Pancreas (tissue), 10 donors: ENCODE results near the gene SRBD1. TPM values are rescaled to one million over a fixed set of nuclear protein-coding genes. Genes with fewer than 3 reads are reported as not detected.
A peak's percentile ranks its signal among the peaks of the same experiment; 100 is the strongest.

Experiments used
- ATAC-seq, 4 donors: fragments of 200-7000 bp; cut with Tn5 transposase; one replicate each; pipeline versions ENCODE4 v1.8.0 to v1.9.1; 2020; ENCODE audit warnings: mild to moderate bottlenecking in 4 of 4, moderate library complexity in 4 of 4
- DNase-seq, 6 donors: peaks; one replicate each; pipeline ENCODE4 v3.0.0-alpha.2; 2020
- FAIRE-seq: peaks from 2 replicates; lab custom pipeline; 2012; peaks lifted over from hg19 to GRCh38; lab: Jason Lieb, UNC
- H3K27ac ChIP-seq, 4 donors: fragments of 200-600 bp; sonication (generic); 1 replicate in 3 of 4; 2 replicates in 1 of 4; pipeline versions ENCODE4 v1.5.0 to v1.8.0; 2020
- H3K27me3 ChIP-seq, 4 donors: fragments of 200-600 bp; one replicate each; pipeline ENCODE4 v1.8.0; 2021
- H3K36me3 ChIP-seq, 3 donors: fragments of 200-600 bp; sonication (generic) in 1 of 3; one replicate each; pipeline versions ENCODE4 v1.5.0 to v1.8.0; 2020 to 2021
- H3K4me1 ChIP-seq, 3 donors: fragments of 200-600 bp; one replicate each; pipeline ENCODE4 v1.8.0; 2021
- H3K4me3 ChIP-seq, 4 donors: fragments of 200-600 bp; sonication (generic) in 2 of 4; one replicate each; pipeline versions ENCODE4 v1.5.0 to v1.8.0; 2020 to 2021
- H3K9me3 ChIP-seq, 4 donors: fragments of 200-600 bp; one replicate each; pipeline ENCODE4 v1.8.0; 2021
- CTCF ChIP-seq, 4 donors: fragments of 200-600 bp; sonication (generic) in 3 of 4; IDR thresholded peaks; one replicate each; pipeline versions ENCODE4 v1.5.0 to v1.8.0; 2021; ENCODE audit warnings: antibody characterized with exemption in 4 of 4
- WGBS, 2 donors: extraction: QIAGEN DNeasy Blood & Tissue Kit; methylation state at CpG; one replicate each; pipeline ENCODE4 v1.1.7; 2013; 5-methylcytosine and 5-hydroxymethylcytosine counted together
- intact Hi-C, 3 donors: fragments of 100-400 bp; cut with DNase I; formaldehyde crosslinking; loops; one replicate each; pipeline versions ENCODE4 v1.11.1 to v1.14.2; 2022
- polyA plus RNA-seq, 2 donors: library from polyadenylated mRNA; stranded (reverse); fragments of 200-250 nt; gene quantifications; one replicate each; pipeline ENCODE4 v1.2.3, GENCODE V29; 2013
- total RNA-seq, 6 donors: library from RNA; stranded (reverse); fragmentation: NEBNext Ultra II Directional in 4 of 6; extraction: Animal tissue kit (Norgen Biotek cat#: 25700) in 4 of 6; gene quantifications; one replicate each; pipeline versions ENCODE4 v1.2.1 to v1.2.4, GENCODE V29; 2021 to 2023
- donor health status: healthy with polysubstance abuse.
- donor health status: DM: no; HTN: no; CAD: no; lungs with moderate emphysema.
- donor health status: DM: no; HTN: no; CAD: no.
- donor health status: control.
- donor health status: control.
- donor health status: Bipolar disorder and iron deficiency.
- donor health status: DM: yes; HTN: yes; CAD: no.
- donor health status: DM: no; HTN: no; CAD: no.
- donor health status: DM: no; HTN: no; CAD: no.
- donor health status: DM: yes; HTN: yes; CAD: no.

Gene SRBD1
- total and polyA plus RNA-seq, 8 donors, result 3.2 to 15.4 (median 11.6) TPM

GRCh38 chr2:45541450-45541849 lies 69.6 kb downstream of the SRBD1 start:
- FAIRE-seq, result no peak

GRCh38 chr2:45540942-45541341 lies 70.1 kb downstream of the SRBD1 start:
- no peak for TF ChIP-seq CTCF (IDR thresholded peaks at IDR 0.05)
- H3K4me3 ChIP-seq, result no peak overlapping the region
- no peaks in the 10 kb centered on the region for H3K4me1 ChIP-seq
- intact Hi-C loops, result no loop called here
- H3K9me3 ChIP-seq, result no peaks in the 10 kb centered on the region
- FAIRE-seq (no peak), DNase-seq (peak in 2 of 6 donors; percentile 43 to 53), ATAC-seq (no peak)
- WGBS, 2 donors, result 97 to 100% methylated on average over 8 of the region's 8 CpGs
- no peaks in the 10 kb centered on the region for H3K27me3 ChIP-seq
- peaks cover 0 to 26% (median 4%) of the 10 kb centered on the region in 3 donors for H3K36me3 ChIP-seq
- no peak overlapping the region for H3K27ac ChIP-seq

More at GRCh38 chr2:45541450-45541849, 69.6 kb downstream of the SRBD1 start:
- no peak for TF ChIP-seq CTCF (IDR thresholded peaks at IDR 0.05)
- intact Hi-C loops, result no loop called here
- no peaks in the 10 kb centered on the region for H3K27me3 ChIP-seq
- ATAC-seq (no peak), DNase-seq (peak in 1 of 6 donors; percentile 10)
- no peak overlapping the region for H3K4me3 ChIP-seq
- no peaks in the 10 kb centered on the region for H3K9me3 ChIP-seq
- peaks cover 1 to 30% (median 8%) of the 10 kb centered on the region in 3 donors for H3K36me3 ChIP-seq
- H3K27ac ChIP-seq, result no peak overlapping the region
- no peaks in the 10 kb centered on the region for H3K4me1 ChIP-seq
- 95 to 100% methylated on average over 2 of the region's 2 CpGs for WGBS, 2 donors

GRCh38 chr2:45533771-45534170 lies 77.3 kb downstream of the SRBD1 start:
- Histone ChIP-seq H3K27ac (no peak overlapping the region), H3K27me3 (no peaks in the 10 kb centered on the region), H3K4me3 (no peak overlapping the region), H3K9me3 (no peaks in the 10 kb centered on the region), H3K4me1 (no peaks in the 10 kb centered on the region), H3K36me3 (no peaks in the 10 kb centered on the region)
- ATAC-seq, result no peak
- no peak for DNase-seq
- no peak for FAIRE-seq
- intact Hi-C loops, result no loop called here
- no peak for TF ChIP-seq CTCF (IDR thresholded peaks at IDR 0.05)
- 95 to 96% methylated on average over 1 of the region's 1 CpG for WGBS, 2 donors

GRCh38 chr2:45532181-45532580 lies 78.9 kb downstream of the SRBD1 start:
- Histone ChIP-seq H3K27ac (no peak overlapping the region), H3K36me3 (no peaks in the 10 kb centered on the region), H3K4me3 (no peak overlapping the region), H3K9me3 (no peaks in the 10 kb centered on the region), H3K27me3 (no peaks in the 10 kb centered on the region), H3K4me1 (no peaks in the 10 kb centered on the region)
- ATAC-seq, result no peak
- no peak for TF ChIP-seq CTCF (IDR thresholded peaks at IDR 0.05)
- intact Hi-C loops, result no loop called here
- no peak for FAIRE-seq
- no peak for DNase-seq
- 88 to 90% methylated on average over 3 of the region's 3 CpGs for WGBS, 2 donors

GRCh38 chr2:45524016-45524415 lies 87.1 kb downstream of the SRBD1 start:
- no peak for DNase-seq
- ATAC-seq, result no peak
- WGBS, 2 donors, result 96 to 97% methylated on average over 1 of the region's 1 CpG
- Histone ChIP-seq H3K4me1 (no peaks in the 10 kb centered on the region), H3K9me3 (no peaks in the 10 kb centered on the region), H3K36me3 (no peaks in the 10 kb centered on the region), H3K27ac (no peak overlapping the region), H3K4me3 (no peak overlapping the region), H3K27me3 (no peaks in the 10 kb centered on the region)
- TF ChIP-seq CTCF (IDR thresholded peaks at IDR 0.05), result no peak
- no peak for FAIRE-seq
- intact Hi-C loops, result no loop called here
